NOMO-1 treated with dmso at 0.1 percent for 144 hours (cell line): ENCODE data around the gene KRT4.

Experiments used
- DNase-seq: peaks from one replicate; lab custom pipeline; 2025; ENCODE audit not compliant: unreplicated experiment; lab: John Stamatoyannopoulos, UW

Gene KRT4

DNA sequence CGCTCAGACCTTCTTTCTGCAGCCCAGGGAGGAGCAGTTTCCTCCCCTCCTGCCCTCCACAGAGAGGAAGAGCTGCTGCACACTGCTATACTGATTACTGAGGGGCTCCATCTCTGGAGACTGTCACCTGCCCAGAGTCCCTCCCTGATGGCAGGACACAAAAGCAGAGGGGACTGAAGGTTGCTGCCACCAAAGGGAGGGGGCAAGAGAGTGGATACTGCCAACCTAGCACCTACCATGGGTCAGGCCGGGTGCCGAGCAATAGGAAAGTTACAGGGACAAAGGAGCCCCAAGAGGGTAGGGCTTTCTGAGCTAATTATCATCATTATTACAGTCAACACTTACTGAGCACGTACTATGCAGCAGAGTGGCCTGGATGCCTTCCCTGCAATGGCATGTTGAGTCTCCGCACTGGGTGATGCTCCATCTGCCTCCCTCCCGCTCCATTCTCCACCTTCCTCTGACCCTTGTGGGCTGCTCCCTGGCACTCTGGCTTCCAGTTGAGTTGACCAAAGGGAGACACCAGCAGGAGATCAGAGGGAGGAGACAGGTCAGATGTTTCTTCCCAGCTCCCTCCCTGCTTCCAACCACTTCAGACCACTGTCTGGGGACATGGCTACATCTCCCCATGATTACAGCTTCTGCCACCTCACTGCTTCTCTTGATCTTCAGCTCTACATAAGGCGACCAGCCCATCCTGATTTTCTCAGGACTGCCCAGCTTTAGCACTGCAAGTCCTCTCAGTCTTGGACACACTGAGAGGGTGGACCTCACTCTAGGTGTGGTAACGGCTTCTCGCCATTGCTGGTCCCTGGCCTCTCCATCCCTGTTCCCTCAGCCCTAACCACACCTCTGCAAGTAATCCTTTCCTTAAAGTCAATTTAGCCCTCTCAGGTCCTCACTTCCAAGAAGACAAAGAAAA lies 22.8 kb upstream of the KRT4 start:
- no peak for DNase-seq

- no peak for DNase-seq
These were observed 22.1 kb upstream of the KRT4 start for GRCh38 chr12:52836042-52836466.

DNA sequence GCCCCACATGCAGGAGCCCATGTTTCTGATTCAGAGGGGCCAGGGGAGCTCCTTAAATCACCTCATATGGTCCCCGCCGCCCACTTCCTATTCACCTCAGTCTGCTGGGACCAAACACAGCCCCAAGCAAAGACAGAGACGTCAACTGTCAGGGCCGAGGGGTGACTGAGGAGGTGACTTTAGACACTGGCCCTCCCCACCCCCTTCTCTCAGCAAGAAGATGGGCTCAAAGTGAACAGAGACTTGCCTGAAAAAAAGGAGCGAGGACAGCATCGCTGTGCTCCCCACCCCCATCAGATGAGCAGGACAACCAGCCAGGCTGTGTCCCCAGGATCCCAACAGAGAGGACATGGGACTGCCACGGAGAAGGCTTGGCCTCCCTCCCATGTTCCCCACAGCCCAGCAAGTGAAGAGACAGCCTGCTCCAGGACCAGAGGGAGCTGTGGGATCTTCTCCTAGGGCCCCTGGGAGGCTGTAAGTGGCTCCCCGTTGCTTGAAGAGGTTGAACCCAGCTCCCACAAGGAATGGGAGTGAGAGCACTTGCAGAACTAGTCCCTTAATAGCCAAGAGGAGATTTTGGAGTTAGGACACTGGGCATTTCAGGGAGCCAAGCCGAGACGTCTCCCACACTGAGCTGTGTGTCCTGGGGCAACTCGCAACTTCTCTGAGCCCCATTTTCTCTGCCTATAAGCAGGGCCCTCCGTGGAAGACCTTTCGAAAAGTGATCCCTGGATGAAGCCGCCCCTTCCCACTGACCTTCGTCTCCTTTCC lies 21.5 kb upstream of the KRT4 start:
- no peak for DNase-seq

GRCh38 chr12:52834727-52835001 lies 20.7 kb upstream of the KRT4 start:
- no peak for DNase-seq

DNA sequence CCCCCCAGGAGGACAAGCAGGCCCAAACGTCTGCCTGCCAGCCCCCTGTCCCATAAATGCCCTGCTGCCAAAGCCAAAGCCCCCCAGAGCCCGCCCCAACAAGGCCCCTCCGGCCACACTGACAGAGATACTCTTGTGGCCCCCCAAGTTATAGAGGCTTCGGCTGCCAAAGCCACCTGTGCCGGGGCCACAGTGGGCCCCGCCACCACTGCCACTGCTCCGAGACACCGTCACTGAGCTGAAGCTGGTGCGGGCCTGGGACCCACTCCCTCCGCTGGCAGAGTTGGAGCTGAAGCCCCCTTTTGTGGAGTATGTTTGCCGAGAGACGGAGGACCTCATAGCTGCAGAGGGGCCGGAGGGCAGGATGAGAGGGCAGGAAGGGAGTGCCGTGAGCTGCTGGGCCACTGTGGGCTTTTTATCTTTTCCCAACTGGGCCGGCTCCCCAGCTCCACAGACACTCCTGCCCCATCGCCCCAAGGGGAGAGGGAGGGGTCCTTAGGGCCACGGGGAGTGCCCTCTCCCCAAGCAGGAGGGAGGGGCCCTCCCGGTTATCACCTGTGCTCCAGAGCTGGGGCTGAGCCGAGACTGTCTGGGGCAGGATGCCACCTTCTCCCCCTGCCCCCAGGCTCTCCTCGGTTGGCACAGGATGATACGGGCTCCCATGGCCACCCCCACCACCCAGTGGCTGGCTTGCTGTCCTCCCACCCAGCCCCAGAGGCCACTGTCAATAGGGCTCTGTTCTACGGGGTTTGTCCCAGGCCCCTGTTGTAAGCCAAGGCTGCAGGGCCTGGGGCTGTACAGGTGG lies 20.2 kb upstream of the KRT4 start, which contains the start of gene KRT79:
Gene KRT79, minus strand, starts transcription at position 390 of the 805 bp plus-strand sequence. Its CDS starts 51 bp downstream, at position 339.
- no peak for DNase-seq

DNA sequence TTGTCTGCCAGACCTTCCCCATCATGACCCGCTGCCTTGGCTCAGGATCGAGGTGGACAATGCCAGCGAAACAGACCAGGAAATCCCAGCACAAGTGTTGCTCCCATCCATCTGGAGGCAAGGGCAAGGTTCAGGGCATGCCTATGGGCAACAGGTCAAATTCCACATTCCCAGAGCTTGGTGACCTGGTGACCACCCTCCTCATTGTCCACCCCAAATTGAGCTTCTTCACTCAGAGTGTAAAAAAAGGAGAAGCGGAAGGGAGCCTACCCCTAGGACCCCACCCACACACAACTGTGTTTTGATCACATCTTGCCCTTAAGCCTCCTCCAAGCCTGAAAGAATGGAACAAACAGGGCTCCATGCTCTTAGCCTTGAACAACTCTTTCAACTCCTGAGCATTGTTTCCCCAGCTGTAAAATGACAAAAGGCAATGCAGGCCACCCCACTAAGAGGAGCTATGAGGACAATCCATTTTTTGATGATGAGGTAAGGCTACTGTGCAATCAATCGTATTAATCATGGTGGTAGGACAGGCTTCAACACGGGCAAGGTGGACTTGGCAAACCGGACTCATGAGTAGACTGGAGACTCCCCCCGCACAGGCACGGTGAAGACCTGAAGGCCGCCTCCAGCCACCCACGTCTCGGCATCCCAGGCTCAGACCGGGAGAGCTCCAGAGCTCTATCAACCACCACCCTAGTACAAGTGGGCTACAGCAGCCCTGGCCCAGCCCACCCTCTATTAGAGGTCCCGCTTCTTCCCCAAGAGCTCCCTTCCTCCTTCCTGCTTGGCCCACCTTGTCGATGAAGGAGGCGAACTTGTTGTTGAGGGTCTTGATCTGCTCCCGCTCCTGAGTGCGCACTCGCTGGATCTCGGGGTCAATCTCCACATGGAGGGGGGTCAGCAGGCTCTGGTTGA lies 19.3 kb upstream of the KRT4 start:
- no peak for DNase-seq

DNA sequence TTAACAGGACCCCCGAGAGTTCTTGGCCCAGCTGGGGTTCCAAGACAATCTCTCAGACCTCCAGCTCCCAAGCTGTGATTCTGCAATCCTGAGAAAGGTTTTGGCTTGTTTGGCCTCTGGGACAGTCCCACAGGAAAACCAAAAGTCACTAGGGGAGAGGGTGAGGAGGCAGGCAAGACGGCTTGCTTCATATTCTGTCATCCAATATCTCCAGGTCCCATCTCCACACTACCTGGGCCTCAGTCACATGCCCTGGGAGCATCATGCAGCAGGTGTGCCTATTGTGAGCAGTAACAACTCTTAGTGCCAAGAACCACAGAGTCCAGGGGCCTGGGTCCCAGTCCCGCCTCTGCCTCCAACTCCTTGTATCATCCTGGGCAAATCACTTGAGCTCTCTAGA lies 18.5 kb upstream of the KRT4 start:
- no peak for DNase-seq

DNA sequence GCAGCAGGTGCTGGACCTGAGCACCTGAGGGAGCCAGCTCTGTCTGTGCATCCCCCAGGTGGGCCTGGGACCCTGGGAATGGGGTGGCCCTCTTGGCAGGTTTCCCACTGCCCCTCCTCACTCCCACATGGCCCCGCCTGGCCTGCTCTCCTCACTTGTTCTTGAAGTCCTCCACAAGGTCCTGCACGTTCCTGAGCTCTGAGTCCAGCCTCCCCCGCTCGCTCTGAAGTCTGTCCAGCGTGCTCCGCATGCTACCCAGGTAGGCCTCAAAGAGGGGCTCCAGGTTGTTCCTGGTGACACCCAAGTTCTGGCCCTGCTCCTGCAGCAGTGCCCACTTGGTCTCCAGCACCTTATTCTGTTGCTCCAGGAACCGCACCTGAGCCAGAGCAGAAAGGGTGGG lies 17.3 kb upstream of the KRT4 start:
- no peak for DNase-seq

DNA sequence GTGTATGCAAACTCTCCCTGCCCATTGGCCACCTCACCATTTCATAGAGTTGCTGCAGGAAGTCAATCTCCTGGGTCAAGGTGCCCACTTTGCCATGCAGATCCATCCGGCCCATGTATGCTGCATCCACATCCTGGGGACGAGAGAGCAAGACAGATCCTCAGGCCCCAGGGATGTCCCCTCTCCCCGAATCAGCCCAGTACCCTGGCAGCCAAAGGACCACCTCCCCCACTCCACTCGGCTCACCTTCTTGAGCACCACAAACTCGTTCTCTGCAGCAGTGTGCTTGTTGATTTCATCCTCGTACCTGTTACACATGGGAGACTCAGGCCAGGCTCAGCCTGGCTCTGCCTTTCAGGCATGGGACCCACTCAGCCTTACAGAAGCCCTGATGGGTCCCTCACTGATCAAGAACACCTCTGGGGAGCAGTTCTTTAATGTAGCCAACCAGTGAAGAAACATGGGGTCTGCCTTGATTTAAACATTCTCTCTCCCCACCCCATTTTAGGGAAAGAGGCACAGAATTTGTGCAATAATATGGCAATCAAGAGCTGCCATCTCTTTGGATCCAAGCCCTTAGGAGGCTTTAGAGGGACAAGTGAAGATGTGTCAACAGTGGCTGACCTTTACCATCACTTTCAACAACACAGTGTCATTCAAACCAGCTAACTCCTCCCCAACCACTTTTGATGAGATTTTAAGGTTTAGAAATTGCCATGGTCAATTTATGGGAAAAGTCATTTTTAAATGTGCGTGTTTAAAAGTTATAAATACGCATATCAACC lies 16.3 kb upstream of the KRT4 start:
- no peak for DNase-seq

GRCh38 chr12:52828591-52829021 lies 14.7 kb upstream of the KRT4 start:
- DNase-seq = no peak

DNA sequence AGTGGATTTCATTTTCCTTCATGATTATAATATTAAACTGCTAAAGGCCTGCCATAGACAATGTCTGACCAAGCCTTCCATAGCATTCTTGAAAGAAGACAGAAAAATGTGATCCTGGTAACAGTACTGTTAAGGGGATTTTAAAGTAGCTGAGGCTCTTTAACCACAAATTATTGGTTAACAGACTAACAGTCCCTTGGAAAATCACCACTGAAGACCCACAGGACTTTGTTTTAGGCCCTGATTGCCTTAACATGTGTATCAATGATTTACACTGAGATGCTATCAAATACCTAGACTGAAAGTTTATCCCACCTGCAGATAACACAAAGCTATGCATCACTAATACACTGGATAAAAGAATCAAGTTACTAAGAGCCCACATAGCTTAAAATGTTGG lies 14.2 kb upstream of the KRT4 start:
- DNase-seq = no peak

- no peak for DNase-seq
These were observed 13.7 kb upstream of the KRT4 start for GRCh38 chr12:52827499-52828090.

DNA sequence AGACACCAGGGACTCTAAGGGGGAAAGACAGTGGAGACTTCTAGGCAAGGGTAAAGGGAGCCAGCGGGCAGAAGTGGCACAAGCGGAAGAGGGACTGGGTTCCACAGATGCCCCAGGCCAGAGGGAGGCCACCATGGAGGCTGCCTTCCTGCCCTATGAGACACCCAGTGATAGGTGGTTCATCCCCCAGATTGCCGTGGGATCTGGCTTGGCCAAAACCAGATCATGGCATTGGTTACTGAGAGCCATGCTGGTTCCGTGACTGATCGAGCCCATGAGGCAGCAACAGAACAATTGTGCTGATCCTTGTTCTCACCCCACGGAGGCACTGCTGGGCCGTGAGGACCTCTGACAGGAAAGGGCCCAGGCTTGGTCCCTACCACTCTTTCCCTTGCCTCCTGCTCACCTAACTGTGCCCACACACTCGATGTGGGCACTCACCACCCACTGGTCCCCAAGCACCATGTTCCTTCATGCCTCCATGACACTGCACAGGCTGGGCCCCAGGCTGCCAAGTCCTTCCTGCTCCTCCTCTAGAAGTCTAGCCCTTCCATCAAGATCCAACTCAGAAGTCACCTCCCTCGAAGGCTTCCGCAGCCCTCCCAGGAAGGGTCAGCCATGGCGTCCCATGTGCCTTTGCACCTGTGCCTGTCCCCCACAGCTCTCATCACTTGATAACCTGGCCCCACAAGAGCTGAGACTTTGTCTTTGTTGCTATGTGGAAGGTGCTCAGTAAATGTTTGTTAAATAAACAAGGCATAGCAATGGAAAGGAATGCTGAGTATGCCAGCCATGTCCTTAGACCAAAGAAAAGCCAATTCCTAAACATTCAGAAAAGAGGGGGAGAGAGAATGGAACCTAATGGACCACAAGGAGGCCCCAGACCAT lies 12.9 kb upstream of the KRT4 start:
- DNase-seq = no peak

DNA sequence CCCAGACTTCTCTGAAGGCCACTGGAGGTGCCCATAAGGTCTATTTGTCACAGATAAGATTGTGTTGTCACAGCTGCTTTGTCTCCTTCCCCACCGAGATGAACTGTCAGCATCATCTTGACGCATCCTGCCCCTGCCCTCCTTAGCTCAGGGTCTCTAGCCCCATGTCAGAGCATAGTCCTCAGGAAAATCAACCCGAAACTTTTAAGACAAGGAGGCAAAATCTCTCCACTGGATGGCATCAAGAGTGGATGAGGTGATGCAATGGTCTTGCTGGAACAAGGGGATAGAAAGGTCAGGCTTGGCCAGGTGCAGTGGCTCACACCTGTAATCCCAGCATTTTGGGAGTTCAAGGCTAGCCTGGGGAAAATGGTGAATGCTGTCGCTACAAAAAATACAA lies 12.0 kb upstream of the KRT4 start:
- no peak for DNase-seq

- no peak for DNase-seq
These were observed 11.0 kb upstream of the KRT4 start for GRCh38 chr12:52824741-52825410.

GRCh38 chr12:52823761-52824450 lies 10.0 kb upstream of the KRT4 start:
- no peak for DNase-seq
